IPS-18c (cell line): ENCODE measurements around the gene STK17A.

Experiments
- H3K4me3 ChIP-seq: 2 replicates; pipeline ENCODE4 v1.7.0; 2013; ENCODE audit warnings: low read depth, mild to moderate bottlenecking, low read length, moderate library complexity; ENCODE audit not compliant: insufficient read depth
- H3K9me3 ChIP-seq: one replicate; pipeline ENCODE4 v1.6.1; 2013; ENCODE audit warnings: mild to moderate bottlenecking, low read length, moderate library complexity; ENCODE audit not compliant: control insufficient read depth, insufficient read depth

STK17A gene

DNA sequence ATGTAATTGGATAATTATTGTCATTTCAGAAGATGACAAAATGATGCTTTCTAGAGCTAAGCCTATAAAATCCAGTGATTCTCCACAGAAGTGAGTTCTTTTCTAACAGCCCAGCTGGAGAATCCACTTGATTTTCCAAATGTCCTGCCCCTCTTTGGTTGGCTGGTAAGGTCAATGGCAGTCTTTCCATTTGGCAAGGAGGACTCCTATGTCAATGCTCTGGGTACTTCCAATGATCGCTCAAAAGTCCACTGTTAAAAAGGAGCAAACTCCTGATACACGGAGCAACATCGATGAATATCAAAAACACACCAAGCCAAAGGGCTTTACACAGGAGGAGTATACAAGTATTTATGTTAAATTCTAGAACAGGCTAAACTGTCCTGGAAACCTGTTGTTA lies 57.8 kb downstream of the STK17A start:
- no peaks in the 10 kb centered on the region for H3K9me3 ChIP-seq
- H3K4me3 ChIP-seq: no peak overlapping the region

DNA sequence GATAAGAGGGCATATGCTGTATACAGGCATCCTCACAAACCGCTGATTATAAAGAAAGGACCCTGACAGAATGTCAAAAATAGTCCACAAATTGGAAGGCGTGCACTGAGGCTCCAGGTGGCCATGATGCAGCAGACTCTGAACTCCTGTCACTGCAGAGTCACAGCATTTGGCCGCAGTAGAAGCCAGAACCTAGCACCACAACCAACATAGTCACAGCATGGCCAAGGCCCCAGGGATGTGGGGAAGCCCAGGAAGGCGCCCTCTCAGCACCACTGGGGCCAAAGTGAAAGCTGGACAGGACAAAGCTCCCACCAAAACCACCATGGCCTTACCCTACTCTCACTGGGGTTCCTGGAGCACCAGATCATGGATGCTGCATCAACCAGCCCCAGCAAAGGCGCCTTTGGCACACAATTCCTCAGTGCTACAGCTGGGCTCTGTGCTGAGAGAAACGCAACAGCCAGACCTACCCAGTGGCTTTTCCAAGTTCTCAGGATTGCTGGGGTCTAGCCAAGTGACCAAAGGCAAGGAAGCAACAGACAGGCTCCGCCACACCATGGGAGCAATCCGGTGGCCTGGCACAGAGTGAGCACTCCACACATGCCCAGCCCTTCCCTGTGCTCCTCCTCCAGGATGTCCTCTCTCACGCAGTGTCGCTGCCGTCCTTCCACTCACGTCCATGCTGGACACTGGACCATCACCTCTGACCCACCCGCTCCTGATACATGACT lies 60.2 kb downstream of the STK17A start:
- Histone ChIP-seq H3K9me3 (no peaks in the 10 kb centered on the region), H3K4me3 (no peak overlapping the region)

DNA sequence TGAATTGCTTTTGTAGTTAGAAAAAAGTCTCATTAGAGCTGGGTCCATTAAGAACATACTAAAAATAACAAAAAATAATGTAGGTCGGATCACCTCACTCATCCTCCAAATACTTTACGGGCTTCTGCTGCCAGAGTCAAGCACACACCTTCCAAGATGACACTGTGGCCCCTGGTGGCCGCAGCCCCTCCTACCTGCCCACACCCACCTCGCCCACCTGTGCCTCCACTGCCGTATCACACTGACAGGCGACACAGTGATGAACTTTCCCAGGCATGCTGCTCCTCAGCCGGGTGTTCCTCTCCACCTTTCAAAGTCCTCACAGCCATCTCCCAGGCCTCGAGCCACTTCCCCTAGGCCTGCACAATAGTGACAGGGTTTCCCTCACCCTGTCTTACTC lies 60.9 kb downstream of the STK17A start:
- no peak overlapping the region for H3K4me3 ChIP-seq
- no peaks in the 10 kb centered on the region for H3K9me3 ChIP-seq

DNA sequence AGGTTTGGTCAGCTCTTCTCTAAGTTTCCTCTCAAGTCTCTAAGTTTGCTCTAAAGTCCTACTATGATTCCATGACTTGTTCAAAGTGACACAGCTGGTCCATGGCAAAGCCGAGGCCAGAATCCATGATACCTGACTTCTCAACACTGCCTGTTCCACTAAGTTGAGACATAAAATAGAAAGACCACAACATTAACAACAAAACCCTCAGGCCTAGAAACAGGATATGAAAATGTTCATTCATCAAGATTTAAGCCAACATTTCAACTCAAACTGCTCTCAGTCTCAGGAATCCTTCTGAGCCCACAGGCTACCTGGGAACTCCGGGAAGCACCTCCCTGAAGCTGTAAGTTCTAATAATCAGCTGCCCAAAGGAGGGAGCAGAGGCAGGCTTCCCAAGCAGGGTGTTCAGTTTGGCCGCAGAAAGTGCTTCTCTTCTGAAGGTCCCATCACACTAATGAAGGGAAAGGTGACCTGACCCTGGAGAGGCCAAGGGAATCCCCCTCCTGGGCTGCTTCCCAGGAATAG lies 62.9 kb downstream of the STK17A start:
- Histone ChIP-seq H3K4me3 (no peak overlapping the region), H3K9me3 (no peaks in the 10 kb centered on the region)

DNA sequence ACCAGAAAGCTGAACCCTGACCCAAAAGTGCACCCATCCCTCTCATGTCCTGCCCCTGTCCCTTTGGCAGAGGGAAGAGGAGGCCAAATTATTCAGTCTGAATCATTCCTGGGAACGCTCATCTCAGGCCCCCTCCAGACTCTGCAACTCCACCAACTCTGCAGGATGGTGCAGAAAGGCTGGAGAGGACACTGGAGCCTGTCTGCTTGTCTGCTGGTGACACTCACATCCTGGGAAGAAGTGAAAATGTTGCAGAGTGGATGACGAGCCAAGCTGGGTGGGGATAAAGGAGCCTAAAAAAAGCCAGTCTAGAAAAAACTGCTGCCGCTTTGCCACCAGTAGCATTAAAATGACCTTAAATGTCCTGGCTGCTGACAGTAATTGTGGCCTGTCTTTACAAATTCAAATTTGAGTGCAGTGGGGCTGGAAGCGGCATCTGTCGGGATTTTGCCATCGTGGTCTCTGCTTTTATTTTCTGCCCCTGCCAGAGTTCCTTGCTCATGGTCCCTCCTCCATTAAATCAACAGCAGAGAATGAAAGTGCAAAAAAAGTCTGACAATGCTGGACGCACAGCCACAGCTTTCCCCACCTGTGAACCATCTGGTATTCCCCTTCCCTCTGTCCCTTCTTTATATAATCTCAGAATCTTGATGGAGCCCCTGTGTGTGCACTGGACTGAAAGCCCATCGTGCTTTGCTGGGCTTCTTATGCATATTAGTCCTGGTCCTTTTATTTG lies 63.9 kb downstream of the STK17A start:
- Histone ChIP-seq H3K4me3 (no peak overlapping the region), H3K9me3 (no peaks in the 10 kb centered on the region)

DNA sequence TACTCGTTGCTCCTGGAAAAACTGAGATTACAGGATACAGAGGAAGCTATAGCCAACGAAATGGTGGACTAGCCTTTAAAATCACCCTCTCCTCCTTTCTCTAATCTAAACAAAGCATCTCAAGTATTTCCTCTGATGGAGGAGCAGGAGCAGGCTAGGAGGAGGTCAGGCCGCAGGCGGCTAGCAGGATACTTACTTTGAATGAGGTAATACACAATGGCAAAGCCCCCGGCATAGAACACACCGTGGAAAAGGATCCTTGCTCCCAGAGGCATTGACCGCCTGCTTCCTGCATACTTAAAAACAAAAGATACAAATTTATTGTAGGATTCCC lies 64.4 kb downstream of the STK17A start:
- no peaks in the 10 kb centered on the region for H3K9me3 ChIP-seq
- H3K4me3 ChIP-seq: no peak overlapping the region

DNA sequence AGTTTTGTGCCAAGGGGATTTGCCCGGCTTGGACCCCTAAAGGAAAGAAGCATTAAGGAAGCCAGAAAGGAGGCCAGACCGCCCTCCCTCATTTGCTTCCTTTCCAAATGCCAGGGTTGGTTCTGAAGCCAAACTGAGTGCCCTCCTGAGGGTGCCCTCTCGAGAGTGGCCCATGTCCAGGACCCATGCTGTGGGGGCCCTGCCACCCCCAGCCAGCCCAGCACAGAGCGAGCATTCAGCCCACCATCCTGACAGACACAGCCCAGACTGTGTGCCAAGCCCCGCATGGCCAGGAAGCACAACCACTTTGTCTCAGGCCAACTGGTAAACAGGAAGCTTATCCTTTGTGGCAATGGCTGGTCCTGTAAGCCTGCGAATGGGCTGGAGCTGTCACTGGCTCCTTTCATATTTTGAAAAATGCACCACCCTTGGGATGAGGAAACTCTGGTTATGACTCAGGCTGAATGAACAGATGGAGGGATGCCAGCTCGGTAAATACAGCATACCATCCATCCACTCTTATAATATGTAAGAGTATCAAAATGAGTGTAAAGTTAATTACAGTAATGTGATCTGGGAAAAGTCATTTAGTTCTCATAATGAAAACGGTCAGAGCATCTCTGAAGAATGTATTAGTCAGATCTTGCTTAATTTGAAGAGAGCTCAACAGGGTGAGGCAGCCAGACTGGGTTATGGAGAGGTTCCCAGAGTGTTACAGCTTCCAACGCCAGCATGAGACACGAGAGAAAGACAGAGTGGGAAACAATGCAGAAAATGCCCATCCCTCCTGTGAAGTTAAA lies 65.0 kb downstream of the STK17A start:
- Histone ChIP-seq H3K9me3 (no peaks in the 10 kb centered on the region), H3K4me3 (no peak overlapping the region)

DNA sequence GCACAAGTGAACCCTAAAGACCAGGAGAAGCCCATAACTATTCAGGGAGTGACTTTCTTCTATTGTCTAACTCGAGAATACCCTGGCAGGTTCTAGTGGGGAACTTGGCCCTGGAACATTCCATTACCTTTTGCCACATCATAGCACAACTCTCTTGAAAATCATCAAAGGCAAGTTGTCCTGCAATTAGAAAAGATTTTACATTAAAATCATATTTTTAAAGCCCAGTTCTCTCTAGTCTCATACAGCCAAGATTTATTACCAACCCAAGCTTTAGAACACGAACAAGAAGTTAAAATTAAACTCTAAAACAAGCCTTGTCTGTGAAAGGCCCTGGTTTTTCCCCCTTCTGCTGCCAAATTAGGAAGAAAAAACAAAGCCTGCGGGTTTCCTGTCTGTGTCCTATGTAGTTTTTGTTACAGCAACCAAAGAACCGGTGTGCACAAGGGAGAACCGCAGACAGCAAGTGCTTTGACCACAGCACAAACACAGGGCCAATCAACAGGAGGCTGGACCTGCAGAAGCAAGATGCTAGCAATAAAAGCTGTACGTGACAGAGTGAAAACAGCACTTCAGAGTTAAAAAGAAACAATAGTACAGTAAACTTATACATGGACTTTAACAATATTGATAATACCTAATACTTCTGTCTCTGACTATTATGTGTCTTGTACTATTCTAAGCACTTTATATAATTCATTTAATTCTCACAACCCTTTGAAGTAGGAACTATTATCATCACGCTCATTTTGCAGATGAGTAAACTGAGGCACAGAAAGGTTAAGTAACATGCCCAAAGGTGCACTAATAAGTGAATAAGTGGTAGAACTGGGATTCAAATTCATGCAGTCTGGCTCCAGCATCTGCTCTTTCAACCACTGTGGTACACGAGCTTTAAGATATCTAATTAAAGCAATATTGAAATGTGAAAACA lies 65.8 kb downstream of the STK17A start:
- Histone ChIP-seq H3K4me3 (no peak overlapping the region), H3K9me3 (no peaks in the 10 kb centered on the region)

DNA sequence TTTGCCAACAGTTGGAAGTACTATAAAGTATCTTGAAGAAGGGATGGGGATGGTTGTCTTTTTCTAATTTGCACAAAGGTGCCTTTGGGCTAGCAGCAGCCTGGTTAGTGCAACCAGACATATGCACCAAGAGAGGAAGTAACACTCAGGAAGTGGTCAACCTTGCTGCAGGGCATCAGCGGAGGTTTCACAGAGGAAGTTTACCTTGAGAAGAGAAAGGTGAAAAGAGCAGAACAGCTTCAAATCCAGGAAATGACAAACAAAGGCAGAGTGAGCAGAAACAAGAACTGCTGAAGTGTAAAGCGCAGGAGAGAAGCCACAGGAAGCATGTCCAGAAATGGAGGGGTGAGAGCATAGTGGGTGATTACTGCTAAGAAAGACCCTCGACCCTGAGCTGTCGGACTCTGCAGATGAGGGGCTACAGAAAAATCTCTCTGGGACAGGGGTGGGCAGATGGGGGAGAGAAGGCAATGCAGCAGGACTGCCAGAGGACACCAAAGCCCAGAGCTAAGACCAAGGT lies 66.9 kb downstream of the STK17A start:
- Histone ChIP-seq H3K4me3 (no peak overlapping the region), H3K9me3 (no peaks in the 10 kb centered on the region)

DNA sequence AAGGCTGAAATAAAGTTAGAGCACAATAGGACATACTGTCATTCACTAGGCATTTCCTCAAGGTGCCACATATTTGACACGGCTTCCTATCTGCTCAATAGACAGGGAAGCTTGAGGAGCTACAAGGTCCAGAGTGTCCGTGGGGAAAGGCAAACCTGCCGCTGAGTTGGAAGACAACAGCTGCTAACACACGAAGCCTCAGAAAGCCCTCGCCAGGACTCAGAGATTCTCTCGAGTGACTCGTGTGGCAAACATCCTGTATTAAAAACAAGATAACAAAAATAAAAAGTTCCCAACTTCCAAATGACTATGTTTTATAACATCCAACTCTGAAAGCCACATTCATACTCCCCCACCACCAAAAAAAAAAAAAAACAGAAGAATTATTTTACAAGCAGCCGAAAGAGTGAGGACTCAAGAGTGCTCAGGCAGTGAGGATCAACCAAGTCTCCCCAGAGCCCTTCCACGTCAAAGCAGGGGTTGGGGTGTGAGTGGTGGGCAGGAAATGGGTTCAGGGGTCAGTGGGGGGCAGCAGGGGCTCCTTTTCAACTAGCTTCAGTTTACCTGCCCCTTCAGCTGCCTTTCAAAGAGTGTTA lies 67.6 kb downstream of the STK17A start:
- no peaks in the 10 kb centered on the region for H3K9me3 ChIP-seq
- H3K4me3 ChIP-seq: no peak overlapping the region

DNA sequence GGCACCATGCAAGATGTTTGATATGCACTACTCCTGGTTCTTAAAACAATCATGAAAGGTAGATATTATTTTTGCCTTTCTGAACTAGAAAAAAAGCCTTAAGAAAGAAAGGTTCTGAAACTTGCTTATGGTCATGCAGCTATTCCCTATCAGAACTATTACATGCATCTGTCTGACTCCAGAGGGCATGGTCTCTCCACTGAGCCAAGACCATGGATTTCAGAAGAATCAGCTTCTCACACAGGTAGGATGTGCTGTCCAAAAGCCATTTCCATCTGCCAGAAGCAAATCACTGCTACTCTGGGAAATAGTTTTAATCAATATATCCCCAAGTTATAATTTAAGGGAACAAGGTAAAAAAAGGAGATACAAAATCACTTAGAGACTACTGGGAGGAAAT lies 69.5 kb downstream of the STK17A start:
- Histone ChIP-seq H3K9me3 (no peaks in the 10 kb centered on the region), H3K4me3 (no peak overlapping the region)

DNA sequence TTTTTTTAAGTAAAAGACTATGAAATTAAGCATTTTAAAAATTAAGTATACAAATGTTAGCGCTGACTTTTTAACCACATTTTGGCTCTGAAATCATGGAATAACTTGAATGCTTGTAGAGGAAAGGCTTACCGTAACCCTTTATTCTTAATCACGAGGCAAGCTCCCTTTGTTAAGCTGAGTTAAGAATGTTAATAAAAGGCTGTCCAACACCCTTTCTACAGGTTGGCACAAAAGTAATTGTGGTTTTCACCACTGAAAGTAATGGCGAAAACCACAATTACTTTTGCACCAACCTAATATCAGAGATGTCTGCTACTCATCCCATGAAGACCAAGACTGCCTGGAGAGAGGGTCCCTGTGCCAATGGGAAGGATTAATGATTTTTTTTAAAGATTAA lies 70.6 kb downstream of the STK17A start:
- no peaks in the 10 kb centered on the region for H3K9me3 ChIP-seq
- H3K4me3 ChIP-seq: no peak overlapping the region

DNA sequence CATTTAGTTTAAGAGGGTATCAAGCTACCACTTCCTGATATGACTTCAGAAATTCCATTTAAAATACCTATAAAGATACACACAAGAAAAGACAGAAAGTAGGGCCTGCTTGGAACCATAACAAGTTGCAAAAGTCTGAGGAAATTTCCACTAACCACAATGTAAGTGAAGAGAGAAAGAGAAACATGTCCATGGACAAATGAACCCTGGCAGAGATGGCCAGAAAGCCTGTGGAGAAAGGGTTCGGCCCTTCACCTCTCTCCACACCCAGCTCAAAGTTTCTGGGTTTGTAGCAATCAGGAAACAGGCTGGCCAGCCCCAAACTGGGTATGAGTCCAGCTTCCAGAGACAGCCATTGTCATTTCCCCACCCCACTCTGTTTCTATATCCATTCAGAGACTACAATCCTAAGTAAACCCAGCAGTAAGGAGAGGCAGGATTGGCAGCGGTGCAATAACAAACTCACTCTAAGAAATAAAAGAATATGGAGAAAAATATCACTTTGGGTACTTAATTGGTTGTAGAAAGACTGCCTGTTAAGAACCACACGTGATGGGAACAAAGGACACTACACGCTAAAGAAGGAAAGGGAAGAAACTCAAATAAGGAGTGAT lies 71.1 kb downstream of the STK17A start:
- H3K9me3 ChIP-seq: no peaks in the 10 kb centered on the region
- no peak overlapping the region for H3K4me3 ChIP-seq

DNA sequence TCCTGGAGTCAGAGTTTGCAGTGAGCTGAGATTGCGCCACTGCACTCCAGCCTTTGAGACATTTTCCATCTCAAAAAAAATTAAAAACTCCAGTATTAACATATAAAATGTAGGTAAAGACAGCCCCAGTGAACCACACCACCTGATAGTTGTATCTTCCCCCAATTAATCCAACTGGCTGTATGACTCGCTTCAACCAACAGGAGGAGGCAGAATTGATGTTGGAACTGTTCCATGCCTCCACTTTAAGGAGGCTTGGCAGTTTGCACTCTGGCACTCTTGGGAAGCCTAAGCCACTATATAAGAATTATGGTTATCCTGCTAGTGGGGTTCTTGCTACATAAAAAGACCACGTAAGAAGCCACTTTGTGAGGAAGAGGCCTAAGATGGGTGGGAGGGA lies 72.7 kb downstream of the STK17A start:
- no peaks in the 10 kb centered on the region for H3K9me3 ChIP-seq
- no peak overlapping the region for H3K4me3 ChIP-seq

DNA sequence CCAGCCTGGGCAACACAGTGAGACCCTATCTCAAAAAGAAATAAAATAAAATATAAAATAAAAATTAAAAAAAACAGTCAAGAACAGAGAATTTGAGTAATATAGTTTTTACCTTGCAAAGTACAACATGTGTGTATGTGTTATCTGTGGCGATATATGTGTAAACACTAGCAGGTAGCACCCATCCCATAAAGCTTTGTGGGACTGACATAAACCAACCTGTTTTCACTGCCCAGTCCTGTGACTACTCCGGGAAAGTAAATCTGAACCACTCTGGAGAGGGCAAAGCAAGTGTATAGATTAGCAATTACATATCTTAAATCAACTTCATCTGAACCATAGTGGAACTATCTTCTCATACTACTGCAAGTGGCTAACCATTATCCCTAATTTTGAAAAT lies 74.1 kb downstream of the STK17A start:
- Histone ChIP-seq H3K9me3 (no peaks in the 10 kb centered on the region), H3K4me3 (no peak overlapping the region)
